ENCODE data around the gene SS18.

DNA sequence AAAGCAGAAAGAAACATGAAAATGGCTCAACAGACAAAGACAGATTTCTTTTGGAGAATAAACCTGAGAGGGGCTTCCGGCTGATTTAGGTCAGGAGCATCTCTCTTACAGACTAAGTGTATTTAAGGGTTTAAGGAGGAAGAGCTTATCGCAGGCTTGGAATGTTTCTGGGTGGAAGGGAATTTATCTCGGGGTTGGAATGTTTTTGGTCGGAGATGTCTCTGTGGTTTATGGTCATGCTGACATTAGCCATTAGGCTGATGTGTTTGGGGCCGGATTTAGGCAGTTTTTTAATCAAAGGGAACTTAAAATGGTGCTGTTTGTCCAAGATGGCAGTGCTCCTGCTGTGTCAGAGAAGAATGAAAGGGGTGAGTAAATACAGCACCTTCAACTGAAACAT, 28.8 kb upstream of the SS18 start:
- TF ChIP-seq, protein P1, sequence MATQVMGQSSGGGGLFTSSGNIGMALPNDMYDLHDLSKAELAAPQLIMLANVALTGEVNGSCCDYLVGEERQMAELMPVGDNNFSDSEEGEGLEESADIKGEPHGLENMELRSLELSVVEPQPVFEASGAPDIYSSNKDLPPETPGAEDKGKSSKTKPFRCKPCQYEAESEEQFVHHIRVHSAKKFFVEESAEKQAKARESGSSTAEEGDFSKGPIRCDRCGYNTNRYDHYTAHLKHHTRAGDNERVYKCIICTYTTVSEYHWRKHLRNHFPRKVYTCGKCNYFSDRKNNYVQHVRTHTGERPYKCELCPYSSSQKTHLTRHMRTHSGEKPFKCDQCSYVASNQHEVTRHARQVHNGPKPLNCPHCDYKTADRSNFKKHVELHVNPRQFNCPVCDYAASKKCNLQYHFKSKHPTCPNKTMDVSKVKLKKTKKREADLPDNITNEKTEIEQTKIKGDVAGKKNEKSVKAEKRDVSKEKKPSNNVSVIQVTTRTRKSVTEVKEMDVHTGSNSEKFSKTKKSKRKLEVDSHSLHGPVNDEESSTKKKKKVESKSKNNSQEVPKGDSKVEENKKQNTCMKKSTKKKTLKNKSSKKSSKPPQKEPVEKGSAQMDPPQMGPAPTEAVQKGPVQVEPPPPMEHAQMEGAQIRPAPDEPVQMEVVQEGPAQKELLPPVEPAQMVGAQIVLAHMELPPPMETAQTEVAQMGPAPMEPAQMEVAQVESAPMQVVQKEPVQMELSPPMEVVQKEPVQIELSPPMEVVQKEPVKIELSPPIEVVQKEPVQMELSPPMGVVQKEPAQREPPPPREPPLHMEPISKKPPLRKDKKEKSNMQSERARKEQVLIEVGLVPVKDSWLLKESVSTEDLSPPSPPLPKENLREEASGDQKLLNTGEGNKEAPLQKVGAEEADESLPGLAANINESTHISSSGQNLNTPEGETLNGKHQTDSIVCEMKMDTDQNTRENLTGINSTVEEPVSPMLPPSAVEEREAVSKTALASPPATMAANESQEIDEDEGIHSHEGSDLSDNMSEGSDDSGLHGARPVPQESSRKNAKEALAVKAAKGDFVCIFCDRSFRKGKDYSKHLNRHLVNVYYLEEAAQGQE (IDR thresholded peaks at IDR 0.05; ENCODE audit: insufficient read depth in 1 of 2, low read depth in 2 of 2, low read length in 2 of 2): no peak
- TF ChIP-seq POLR2AphosphoS5 (IDR thresholded peaks at IDR 0.05; ENCODE audit: low read depth, low read length): no peak
- TF ChIP-seq SIN3A (IDR thresholded peaks at IDR 0.05; ENCODE audit: borderline replicate concordance, insufficient read depth, low read length): no peak
- no peak for TF ChIP-seq TAF1 (IDR thresholded peaks at IDR 0.05; ENCODE audit: borderline replicate concordance, insufficient read depth, low read length)
